ENCODE data around the gene SULT4A1. TPM values are rescaled to one million over a fixed set of nuclear protein-coding genes. Genes with fewer than 3 reads are reported as not detected.

The SULT4A1 gene
- total and polyA plus RNA-seq, 10 of the 15 experiments (the other 5 are each of a cell fraction or from before 2014, with no cell fraction given) = not detected

GRCh38 chr22:43851979-43852307 lies 10.4 kb downstream of the SULT4A1 start (continued):
- TF ChIP-seq ZBTB11 (CRISPR knock-in tag; IDR thresholded peaks at IDR 0.05) (no peak), FOXK2 (IDR thresholded peaks at IDR 0.05) (no peak), MLLT1 (IDR thresholded peaks at IDR 0.05) (no peak), CEBPZ (IDR thresholded peaks at IDR 0.05; ENCODE audit: low read depth, low read length) (no peak), PKNOX1 (IDR thresholded peaks at IDR 0.05) (no peak), ZBED1 (IDR thresholded peaks at IDR 0.05; ENCODE audit: borderline replicate concordance) (no peak)

Data from GM12878 (cell line).